ENCODE results near the gene RAB21. TPM values are rescaled to one million over a fixed set of nuclear protein-coding genes. Genes with fewer than 3 reads are reported as not detected.

The RAB21 gene, protein sequence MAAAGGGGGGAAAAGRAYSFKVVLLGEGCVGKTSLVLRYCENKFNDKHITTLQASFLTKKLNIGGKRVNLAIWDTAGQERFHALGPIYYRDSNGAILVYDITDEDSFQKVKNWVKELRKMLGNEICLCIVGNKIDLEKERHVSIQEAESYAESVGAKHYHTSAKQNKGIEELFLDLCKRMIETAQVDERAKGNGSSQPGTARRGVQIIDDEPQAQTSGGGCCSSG
- total RNA-seq (ENCODE audit: low replicate concordance): 19.4 and 31.4 TPM in 2 replicates

DNA sequence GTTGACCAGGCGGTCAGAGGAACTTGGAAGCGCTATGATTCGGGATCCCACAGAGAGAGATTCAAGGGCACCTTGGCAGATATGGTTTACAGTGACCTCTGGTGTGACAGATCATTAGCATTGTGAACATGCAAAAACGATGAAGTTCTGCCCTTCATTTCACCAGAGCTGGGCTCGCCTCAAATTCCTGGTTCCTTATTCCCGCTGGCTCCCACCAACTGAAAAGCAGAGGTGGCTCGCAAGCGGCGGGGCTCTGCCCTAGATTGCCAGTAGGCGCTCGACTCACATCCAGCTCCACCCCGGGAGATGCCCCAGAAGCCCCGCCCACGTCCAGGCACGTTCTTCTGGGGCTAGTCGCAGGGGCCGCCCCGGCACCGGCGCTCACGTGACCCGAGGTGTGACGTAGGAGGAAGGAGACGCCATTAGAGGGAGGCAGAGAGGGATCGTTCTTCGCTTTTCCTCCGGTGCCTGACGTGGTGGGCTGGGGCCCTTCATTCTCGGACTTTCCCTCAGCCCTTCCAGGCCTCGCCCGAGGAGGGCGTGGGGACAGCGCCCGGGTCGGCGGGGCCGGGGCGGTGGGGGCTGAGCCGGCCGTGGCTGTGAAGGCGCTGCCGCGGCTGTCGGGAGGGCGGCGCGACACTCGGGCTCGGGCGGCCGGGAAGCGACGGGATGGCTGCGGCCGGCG lies at the start of gene RAB21:
TSS of gene RAB21 (plus strand) at position 403 of the 685 bp plus-strand sequence. CDS start at position 670, 267 bp downstream.
- peaks cover 15% of the 10 kb centered on the region for H3K4me1 Mint-ChIP-seq

DNA sequence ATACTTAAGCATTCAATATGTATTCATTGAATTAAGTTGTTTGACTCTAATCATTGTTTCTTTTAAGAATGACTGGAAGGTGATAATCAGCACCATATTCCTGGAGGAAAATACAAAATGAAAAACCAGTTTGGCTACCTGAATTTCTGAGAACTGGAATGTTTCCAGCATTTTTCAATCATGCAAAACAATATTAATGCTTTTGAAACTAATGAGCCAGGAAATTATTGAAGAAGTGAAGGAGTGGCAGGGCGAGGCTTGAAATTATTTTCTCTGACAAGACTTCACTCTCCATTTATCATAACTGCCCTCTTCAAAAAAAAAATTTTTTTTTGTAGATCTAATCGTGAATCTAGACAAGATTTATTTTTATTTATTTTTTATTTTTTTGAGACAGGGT lies 49.7 kb upstream of the RAB21 start:
- H3K4me3 Mint-ChIP-seq: no peak overlapping the region
- Histone ChIP-seq H3K36me3 (no peaks in the 10 kb centered on the region), H3K4me1 (no peaks in the 10 kb centered on the region), H3K79me2 (ENCODE audit: low read depth) (no peaks in the 10 kb centered on the region), H3K27me3 (no peaks in the 10 kb centered on the region), H3K9ac (no peak overlapping the region), H3K27ac (no peak overlapping the region), H3K4me3 (no peak overlapping the region), H3K9me3 (ENCODE audit: low read depth) (no peaks in the 10 kb centered on the region), H3K4me2 (no peak overlapping the region), H2AFZ (replicated peaks) (no peak overlapping the region), H3F3A (ENCODE audit: low read depth) (no peaks in the 10 kb centered on the region), H4K20me1 (ENCODE audit: low read depth) (no peaks in the 10 kb centered on the region)
- peaks cover 12% of the 10 kb centered on the region for H3K36me3 Mint-ChIP-seq
- no peaks in the 10 kb centered on the region for H3K4me1 Mint-ChIP-seq
- no peak overlapping the region for H3K27ac Mint-ChIP-seq
- H3K9me3 Mint-ChIP-seq: no peaks in the 10 kb centered on the region
- DNase-seq (ENCODE audit: low spot score): no peak
- no peak for TF ChIP-seq EZH2phosphoT487 (IDR thresholded peaks at IDR 0.05)
- TF ChIP-seq, protein P1, sequence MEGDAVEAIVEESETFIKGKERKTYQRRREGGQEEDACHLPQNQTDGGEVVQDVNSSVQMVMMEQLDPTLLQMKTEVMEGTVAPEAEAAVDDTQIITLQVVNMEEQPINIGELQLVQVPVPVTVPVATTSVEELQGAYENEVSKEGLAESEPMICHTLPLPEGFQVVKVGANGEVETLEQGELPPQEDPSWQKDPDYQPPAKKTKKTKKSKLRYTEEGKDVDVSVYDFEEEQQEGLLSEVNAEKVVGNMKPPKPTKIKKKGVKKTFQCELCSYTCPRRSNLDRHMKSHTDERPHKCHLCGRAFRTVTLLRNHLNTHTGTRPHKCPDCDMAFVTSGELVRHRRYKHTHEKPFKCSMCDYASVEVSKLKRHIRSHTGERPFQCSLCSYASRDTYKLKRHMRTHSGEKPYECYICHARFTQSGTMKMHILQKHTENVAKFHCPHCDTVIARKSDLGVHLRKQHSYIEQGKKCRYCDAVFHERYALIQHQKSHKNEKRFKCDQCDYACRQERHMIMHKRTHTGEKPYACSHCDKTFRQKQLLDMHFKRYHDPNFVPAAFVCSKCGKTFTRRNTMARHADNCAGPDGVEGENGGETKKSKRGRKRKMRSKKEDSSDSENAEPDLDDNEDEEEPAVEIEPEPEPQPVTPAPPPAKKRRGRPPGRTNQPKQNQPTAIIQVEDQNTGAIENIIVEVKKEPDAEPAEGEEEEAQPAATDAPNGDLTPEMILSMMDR (IDR thresholded peaks at IDR 0.05): no peak
- H3K27me3 Mint-ChIP-seq (ENCODE audit: insufficient read depth, low read depth): no peaks in the 10 kb centered on the region

More for the DNA sequence above, at the start of gene RAB21:
- peak; percentile 98 for DNase-seq (ENCODE audit: low spot score)
- H3K27ac ChIP-seq: peak within 1 kb of the TSS; percentile 71
- Mint-ChIP-seq H3K27me3 (ENCODE audit: insufficient read depth, low read depth) (peaks cover 2% of the 10 kb centered on the region), H3K4me3 (peak within 1 kb of the TSS; percentile 94), H3K36me3 (peaks cover 32% of the 10 kb centered on the region), H3K9me3 (peaks cover 31% of the 10 kb centered on the region), H3K27ac (peak within 1 kb of the TSS; percentile 86)
- peak within 1 kb of the TSS; percentile 80 for H3K4me2 ChIP-seq
- no peaks in the 10 kb centered on the region for H3F3A ChIP-seq (ENCODE audit: low read depth)
- H3K4me1 ChIP-seq: no peaks in the 10 kb centered on the region
- H2AFZ ChIP-seq (replicated peaks): peak within 1 kb of the TSS; percentile 73
- H3K27me3 ChIP-seq: no peaks in the 10 kb centered on the region
- peaks cover 4% of the 10 kb centered on the region for H3K36me3 ChIP-seq
- H3K79me2 ChIP-seq (ENCODE audit: low read depth): peaks cover 46% of the 10 kb centered on the region
- H3K9me3 ChIP-seq (ENCODE audit: low read depth): no peaks in the 10 kb centered on the region
- peak within 1 kb of the TSS; percentile 85 for H3K4me3 ChIP-seq
- H4K20me1 ChIP-seq (ENCODE audit: low read depth): peaks cover 20% of the 10 kb centered on the region
- H3K9ac ChIP-seq: peak within 1 kb of the TSS; percentile 90
- TF ChIP-seq EZH2 (IDR thresholded peaks at IDR 0.05) (no peak), EZH2phosphoT487 (IDR thresholded peaks at IDR 0.05) (no peak)
- TF ChIP-seq, protein P1 (IDR thresholded peaks at IDR 0.05): peak; percentile 22

DNA sequence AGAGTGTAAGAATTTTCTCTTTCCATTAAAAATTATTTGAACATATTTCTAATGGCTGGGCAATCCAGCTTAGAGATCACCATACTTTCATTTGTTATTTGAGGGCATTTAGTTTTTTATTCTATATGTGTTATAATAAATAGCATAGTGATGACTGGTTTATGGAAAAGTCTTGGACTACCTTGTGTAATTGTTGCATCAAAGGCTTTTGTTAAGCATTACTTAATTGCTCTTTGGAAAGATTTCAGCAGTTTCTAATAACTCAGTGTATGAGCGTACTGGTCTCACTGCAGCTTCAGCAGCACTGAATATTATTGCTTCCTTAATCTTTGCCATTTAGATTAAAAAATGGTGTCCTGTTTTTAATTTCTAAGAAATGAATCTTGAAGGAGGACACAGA lies 46.0 kb upstream of the RAB21 start:
- TF ChIP-seq EZH2phosphoT487 (IDR thresholded peaks at IDR 0.05) (no peak), EZH2 (IDR thresholded peaks at IDR 0.05) (no peak)
- TF ChIP-seq, protein P1 (IDR thresholded peaks at IDR 0.05): no peak
- no peak overlapping the region for H2AFZ ChIP-seq (replicated peaks)
- no peaks in the 10 kb centered on the region for H3K27me3 ChIP-seq

More for the DNA sequence above, 46.0 kb upstream of the RAB21 start:
- Mint-ChIP-seq H3K4me1 (no peaks in the 10 kb centered on the region), H3K9me3 (peaks cover 7% of the 10 kb centered on the region), H3K36me3 (peaks cover 2% of the 10 kb centered on the region), H3K27me3 (ENCODE audit: insufficient read depth, low read depth) (no peaks in the 10 kb centered on the region), H3K4me3 (no peak overlapping the region), H3K27ac (no peak overlapping the region)
- Histone ChIP-seq H3K4me2 (no peak overlapping the region), H3K9me3 (ENCODE audit: low read depth) (peaks cover 4% of the 10 kb centered on the region), H3K4me3 (no peak overlapping the region), H3F3A (ENCODE audit: low read depth) (no peaks in the 10 kb centered on the region), H3K4me1 (no peaks in the 10 kb centered on the region), H3K27ac (no peak overlapping the region), H4K20me1 (ENCODE audit: low read depth) (no peaks in the 10 kb centered on the region), H3K79me2 (ENCODE audit: low read depth) (no peaks in the 10 kb centered on the region), H3K9ac (no peak overlapping the region), H3K36me3 (peaks cover 6% of the 10 kb centered on the region)
- DNase-seq (ENCODE audit: low spot score): no peak

All from neural progenitor cell (in vitro differentiated cells).